SH-SY5Y (cell line): ENCODE data around the gene MSLN.

ENCODE experiments used
- GATA2 ChIP-seq: IDR thresholded peaks from 2 replicates; pipeline ENCODE4 v1.6.1; 2011; ENCODE audit warnings: mild to moderate bottlenecking, low read depth, low read length
- GATA3 ChIP-seq: IDR thresholded peaks from 2 replicates; pipeline ENCODE4 v1.6.1; 2011; ENCODE audit warnings: low read depth, mild to moderate bottlenecking, low read length, moderate library complexity

Gene MSLN

DNA sequence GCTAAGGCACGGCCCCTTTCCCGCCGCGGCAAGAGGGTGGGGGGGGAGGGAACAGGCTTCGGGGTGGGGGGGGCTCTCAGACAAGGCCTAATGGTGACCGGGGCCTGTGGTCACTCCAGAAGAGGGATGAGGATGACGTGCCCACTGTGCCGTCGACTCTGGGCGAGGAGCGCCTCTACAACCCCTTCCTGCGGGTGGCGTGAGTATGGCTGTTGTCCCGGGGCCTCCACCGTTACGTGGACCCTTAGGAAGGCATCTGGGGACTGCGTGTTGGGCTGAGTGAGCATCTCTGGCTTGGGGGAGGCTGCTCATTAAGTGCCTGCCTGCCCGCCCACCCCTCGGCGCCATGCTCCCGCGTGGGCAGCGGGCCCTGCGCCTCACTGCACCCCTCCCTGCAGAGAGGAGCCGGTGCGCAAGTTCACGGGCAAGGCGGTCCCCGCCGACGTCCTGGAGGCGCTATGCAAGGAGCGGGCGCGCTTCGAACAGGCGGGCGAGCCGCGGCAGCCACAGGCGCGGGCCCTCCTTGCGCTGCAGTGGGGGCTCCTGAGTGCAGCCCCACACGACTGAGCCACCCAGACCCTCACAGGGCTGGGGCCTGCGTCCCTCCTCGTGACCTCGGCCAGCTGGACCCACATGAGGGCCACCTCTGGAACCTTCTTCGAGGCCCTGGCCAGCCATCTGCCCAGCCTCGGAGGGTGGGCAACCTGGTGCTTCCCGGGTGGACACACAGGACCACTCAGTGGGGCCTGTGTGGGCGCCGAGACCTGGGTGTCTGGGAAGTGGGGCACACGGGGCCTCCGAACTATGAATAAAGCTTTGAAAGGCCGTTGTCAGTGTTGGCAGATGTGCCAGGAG lies 31.4 kb upstream of the MSLN start:
- TF ChIP-seq GATA2, result no peak
- no peak for TF ChIP-seq GATA3

DNA sequence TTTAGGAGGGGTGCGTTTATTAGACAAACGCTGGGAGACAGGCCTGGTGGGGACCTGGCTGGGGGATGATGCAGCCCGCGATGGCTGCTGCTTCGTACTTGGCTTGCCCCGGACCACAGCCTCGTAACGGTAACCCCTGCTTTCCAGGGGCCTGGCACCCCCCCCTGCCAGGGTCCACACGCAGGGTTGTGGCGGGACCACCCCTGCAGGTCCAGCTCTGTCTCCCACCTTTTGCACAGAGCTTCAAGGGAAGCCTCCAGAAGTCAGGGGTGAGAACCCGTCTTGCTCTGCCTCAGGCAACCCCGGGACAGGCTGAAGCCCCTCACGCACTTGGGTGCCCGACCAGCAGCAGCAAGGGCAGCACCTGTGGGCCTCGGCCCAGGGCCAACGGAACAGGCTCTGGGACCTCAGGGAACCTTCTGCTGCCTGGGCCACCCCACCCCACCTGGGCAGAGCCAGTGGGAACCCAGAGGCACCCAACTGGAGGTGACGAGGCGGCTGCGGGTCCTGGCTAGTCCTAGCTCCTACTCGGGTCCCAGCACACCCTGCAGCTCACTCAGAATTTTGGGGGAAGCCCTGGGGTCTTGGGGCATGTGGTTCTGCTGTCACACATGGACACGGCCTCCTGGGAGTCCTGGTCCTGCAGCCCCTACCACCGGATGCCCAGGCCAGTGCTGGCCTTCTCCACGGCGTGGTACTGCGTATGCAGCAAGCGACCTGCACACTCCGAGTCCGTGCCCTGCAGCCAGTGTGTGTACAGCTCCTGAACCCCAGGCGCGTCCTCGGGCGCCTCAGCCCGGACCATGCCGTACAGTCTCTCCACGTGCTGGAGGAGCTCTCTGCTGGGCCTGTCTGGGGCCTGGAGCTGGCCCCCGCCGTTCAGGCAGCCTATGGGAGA lies 30.5 kb upstream of the MSLN start:
- TF ChIP-seq GATA3 (no peak), GATA2 (no peak)

DNA sequence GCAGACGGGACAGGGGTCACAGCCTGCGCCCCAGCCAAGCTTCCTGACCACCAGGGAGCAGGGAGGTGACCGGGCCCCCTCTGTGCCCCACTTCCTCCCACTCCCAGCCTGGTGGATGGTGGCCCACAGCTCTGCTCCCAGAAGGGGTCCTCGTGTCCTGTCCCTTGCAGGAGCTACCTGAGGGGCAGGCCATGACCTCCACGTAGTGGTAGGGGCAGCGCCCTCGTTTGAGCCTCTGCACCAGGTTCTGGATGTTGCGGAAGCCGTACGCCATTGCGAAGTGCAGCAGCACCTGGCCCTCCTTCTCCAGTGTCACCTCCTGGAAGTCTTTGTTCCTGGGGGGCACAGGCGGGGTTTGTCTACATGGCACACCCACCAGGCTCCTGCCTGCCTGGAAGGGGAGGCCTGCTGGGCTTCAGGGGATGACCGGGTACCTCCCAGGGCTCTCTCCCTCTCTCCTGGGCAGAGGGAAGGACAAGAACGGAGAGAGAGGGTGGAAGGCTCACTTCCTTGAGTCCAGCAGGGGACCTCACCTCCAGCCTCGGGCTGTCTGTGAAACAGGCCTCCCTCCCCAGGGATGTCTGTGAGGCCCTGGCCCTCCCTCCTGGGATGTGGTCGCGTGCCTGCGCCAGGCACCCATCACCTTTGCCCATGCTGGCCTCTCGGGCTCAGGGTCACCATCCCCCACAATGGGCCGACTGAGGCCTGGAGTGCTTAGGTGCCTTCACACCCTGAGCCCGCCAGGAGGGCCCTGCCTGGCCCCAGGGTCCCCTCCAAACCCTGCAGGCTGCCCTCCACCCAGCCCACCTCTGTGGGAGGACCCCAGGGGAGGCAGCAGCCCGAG lies 29.6 kb upstream of the MSLN start:
- TF ChIP-seq GATA3, result no peak
- TF ChIP-seq GATA2, result no peak

DNA sequence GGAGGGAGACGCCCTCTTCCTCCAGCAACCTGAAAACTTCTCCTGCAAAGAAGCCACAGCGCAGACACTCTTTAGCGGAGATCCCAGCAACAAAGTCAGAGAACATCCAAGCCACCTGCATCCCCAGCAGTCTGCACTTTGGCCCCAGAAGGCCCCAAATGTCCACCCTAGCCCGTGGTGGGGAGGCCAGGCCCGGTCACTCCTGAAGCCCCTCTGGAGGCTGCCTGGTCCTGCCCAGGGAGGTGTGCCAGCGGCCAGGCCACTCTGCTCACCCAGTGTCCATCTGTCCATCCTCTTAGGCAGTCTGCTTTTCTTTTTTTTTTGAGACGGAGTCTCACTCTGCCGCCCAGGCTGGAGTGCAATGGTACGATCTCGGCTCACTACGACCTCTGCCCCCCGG lies 28.2 kb upstream of the MSLN start:
- no peak for TF ChIP-seq GATA2
- TF ChIP-seq GATA3, result no peak

DNA sequence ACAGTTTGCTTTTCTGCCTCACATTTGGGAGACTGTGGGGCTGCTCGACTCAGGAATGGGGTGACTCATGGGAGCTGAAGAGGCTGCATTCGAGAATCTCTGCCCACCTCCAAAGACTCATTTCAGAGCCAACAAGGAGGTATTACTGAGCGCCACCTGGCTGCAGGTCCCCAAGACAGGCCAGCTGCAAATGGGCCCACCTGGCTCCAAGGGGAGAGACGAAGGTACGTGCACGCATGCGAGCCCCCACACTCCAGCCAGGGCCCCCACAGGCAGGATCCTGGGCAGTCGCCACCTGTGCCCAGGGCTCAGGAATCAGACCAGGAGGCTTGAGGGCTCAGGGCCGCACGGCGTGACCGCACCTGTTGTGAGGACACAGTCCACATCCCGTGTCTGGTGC lies 27.6 kb upstream of the MSLN start:
- TF ChIP-seq GATA2, result no peak
- TF ChIP-seq GATA3, result no peak

DNA sequence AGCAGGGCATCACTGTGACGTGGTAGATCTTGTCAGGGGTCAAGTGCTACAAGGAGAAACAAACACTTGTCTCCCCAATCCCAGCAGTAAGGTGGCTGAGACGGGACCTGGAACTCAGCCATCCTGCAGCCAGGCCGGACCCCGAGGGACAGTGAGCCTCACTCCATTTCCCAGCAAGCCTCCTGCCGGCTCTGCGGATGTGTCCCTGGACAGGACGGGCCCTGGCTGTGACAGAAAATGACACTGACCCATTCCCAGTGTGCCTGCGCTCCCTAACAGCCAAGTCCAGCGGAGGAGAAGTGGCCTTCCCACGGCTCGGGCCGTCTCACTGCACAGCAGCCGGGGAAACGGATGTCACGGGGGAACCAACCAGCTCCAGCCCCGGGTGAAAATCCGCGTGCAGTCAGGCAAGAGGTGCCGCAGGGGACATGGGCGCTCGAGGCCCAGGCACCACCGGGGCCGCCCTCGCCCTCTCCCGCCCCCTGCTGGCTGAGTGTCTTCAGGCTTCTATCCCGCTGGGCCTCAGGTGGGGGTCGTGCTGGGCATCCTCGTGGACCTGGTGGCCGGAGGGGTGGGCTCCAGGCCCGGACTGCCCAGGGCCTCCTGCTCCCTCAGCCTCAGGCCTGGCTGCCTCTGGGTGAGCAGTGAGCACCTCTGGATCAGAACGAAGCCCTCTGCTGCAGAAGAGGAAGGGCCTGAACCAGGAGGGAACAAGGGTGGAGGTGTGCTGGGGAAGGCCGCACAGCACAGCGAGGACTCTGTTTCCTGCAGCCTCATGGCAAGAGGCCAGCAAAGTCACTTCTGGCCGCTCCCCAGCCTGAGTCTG lies 26.9 kb upstream of the MSLN start:
- TF ChIP-seq GATA3, result no peak
- TF ChIP-seq GATA2, result no peak

DNA sequence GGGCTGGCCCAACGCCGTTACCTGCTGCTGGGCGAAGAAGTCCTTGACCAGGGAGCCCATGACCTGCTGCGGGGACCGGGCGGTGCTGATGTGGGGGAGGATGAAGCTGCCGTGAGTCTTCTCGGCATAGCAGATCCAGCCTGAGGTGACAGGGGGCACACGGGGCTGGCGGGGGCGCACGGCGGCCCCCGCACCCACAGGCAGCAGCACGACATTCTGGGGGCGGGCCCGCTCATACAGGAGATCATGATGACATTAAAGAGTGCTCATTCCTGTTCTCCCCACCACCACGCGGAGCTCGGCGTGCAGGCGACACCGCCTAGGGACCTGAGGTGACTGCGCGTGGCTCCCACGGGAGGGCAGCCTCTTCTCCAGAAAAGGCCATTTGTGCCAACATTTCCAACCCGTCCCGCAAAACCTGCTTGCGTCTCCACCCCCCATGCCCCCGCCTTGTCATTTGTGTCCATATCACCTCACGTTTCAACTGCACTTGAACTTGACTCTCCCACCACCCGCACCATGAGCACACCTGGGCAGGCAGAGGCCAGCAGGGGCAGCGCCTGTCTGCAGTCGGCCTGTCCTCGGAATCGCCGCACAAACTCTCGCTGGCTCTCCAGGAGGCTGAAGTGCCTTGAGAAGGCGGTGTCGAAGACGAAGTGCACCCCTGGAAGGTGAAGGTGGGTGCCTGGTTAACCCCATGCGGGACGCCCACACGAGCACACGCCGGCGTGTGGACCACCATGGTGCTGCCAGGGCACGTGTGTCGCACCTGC lies 26.1 kb upstream of the MSLN start:
- no peak for TF ChIP-seq GATA2
- no peak for TF ChIP-seq GATA3

DNA sequence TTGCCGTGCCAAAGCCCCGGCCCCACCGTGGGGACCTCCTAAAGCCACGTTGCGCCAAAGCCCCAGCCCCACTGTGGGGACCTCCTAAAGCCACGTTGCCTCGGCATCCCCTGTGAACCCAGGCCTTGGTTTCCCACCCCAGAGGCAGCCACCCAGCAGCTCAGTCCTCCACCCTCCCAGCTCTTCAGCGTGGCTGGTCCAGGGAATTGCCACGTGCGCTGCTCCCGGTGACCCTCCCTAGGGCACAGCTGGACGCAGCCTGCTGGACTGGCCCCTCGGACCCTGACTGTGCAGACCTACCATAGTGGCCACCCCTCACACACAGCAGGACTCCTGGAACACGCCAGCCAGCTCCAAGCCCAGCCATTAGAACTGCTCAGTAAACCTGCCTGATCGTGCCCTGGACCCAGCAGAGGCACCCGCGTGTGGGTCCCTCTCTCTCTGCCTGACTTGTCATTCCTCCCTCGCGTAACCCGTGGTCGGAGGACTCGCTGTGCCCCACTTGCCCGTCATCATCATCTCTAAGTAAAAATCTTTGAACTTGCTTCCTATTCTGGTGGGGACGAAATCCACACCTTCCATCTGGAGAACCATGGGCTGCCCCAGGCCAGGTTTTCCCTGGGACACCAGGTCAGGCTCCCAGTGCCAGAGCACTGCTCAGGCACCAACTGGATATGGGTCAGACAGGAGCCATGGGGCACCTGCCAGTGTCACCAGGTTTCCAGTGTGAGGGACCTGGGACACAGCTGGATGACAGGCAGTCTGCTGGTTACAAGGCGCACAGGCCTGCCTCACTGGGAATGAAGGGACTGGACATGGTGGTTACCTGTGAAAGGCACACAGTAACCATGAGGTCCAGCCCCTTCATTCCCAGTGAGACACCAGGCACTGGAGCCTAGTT lies 25.3 kb upstream of the MSLN start:
- TF ChIP-seq GATA3 (no peak), GATA2 (no peak)

DNA sequence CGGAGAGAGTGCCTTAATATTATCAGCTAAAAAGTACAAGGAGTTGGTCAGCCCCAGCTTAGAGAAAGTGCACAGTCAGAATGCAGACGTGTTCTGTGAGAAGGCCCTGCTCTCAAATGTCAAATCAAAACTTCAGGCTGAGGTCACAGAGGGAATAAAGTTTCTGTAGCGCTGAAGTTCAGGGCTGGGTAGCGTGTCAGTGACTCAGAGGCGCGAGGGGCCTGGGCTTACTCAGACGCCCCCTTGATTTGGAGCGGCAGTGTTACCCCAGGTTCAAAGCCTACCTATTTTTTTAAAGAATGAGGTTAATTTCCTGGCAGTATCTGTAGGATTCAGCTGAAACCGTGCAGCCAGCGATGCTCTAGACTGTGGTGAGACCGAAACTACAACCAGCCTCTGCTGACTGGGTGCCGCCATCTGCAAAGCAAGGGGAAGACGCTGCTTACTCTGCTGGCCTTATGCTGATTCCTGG lies 24.5 kb upstream of the MSLN start:
- TF ChIP-seq GATA3, result no peak
- no peak for TF ChIP-seq GATA2

DNA sequence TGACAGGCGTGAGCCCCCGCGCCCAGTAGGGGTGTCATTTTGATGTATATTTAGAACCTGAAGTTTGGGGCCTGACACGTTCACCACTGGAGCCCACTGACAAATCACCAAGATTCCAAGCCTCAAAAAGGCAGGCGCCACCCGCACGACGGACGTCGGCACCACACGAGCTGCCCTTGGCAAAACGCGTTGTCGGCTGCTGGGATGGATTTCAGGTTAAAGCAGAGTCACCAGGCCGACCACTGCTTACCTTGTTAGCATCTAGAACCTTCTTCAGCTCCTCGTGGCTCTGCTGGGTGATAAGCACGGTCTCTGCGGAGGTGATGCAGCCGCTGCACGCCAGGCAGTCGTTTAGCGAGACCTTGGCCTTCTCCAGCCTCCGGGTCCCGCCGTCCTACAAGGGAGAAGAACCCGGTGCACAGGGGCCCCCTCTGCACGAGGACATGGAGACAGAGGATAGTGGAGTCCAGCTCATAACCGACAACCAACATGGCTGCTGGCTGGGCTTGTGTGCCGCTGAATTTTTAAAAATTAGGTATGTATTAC lies 23.5 kb upstream of the MSLN start:
- TF ChIP-seq GATA3, result no peak
- no peak for TF ChIP-seq GATA2
